ENCODE measurements around the gene FRYL.

Gene FRYL

GRCh38 chr4:48635310-48635709 lies 144.8 kb downstream of the FRYL start:
- Histone ChIP-seq H3K4me1 (ENCODE audit: control insufficient read depth in 2 of 2, insufficient read depth in 2 of 2, low read length in 2 of 2) (peaks cover 0 to 6% of the 10 kb centered on the region in 2 donors), H3K27ac (ENCODE audit: low read depth in 2 of 2, low read length in 2 of 2) (no peak overlapping the region), H3K36me3 (ENCODE audit: control insufficient read depth in 2 of 2, insufficient read depth in 2 of 2, low read length in 2 of 2) (peaks cover 14 to 22% of the 10 kb centered on the region in 2 donors), H3K9ac (ENCODE audit: low read depth in 1 of 2, low read length in 2 of 2) (no peak overlapping the region), H3K4me3 (ENCODE audit: low read length in 2 of 2) (no peak overlapping the region), H3K9me3 (ENCODE audit: control insufficient read depth in 2 of 2, low read length in 2 of 2) (no peaks in the 10 kb centered on the region), H3K27me3 (ENCODE audit: control insufficient read depth in 2 of 2, insufficient read depth in 2 of 2, low read length in 2 of 2) (no peaks in the 10 kb centered on the region)

DNA sequence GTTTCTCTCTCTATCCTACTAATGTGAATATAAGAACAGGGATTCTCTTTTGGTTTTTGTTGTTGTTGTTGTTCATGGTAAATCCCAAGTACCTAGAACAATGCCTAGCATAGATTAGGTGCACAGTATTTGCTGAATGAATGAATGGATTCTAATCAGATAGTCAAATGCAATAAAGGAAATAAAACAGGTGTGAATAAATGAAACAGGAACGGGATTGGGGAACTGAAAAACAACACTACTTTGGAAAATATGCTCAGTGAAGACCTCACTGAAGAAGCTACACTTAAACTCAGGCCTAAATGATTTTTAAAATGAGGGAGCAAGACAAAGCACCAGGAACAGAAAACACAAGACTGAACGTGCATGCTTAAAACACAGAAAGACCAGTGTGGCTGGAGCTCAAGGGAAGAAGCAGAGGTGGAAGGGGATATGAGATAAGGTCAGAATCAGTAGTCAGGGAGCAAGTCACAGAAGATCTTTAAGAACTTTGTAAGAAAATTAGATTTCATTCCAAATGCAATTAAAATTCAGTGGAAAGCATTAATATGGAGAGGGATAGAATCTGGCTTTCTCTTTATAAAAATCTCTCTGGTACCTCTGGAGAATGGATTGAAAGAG lies 145.3 kb downstream of the FRYL start:
- H3K27ac ChIP-seq (ENCODE audit: low read depth in 2 of 2, low read length in 2 of 2): no peak overlapping the region
- no peak overlapping the region for H3K4me3 ChIP-seq (ENCODE audit: low read length in 2 of 2)

DNA sequence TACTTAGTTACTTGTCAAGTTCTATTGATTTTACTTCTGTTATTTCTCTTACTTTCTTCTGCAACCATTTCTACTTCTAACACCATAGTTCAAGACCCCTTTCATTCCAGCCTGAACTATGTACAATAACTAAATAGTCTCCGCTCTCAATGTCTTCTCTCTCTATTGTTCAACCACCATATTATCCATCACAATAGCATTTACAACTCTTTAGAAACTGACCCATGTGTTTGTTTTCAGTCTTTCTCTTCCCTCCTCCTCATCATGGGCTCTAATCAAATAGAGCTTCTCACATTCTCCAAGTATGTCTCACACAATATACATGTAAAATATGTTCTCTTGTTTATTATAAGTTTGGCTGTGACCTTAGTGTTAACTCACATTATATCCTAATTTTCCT lies 146.4 kb downstream of the FRYL start:
- Histone ChIP-seq H3K4me1 (ENCODE audit: control insufficient read depth in 2 of 2, insufficient read depth in 2 of 2, low read length in 2 of 2) (no peaks in the 10 kb centered on the region), H3K9me3 (ENCODE audit: control insufficient read depth in 2 of 2, low read length in 2 of 2) (no peaks in the 10 kb centered on the region), H3K27ac (ENCODE audit: low read depth in 2 of 2, low read length in 2 of 2) (no peak overlapping the region), H3K36me3 (ENCODE audit: control insufficient read depth in 2 of 2, insufficient read depth in 2 of 2, low read length in 2 of 2) (peaks cover 18 to 30% of the 10 kb centered on the region in 2 donors), H3K4me3 (ENCODE audit: low read length in 2 of 2) (no peak overlapping the region), H3K27me3 (ENCODE audit: control insufficient read depth in 2 of 2, insufficient read depth in 2 of 2, low read length in 2 of 2) (no peaks in the 10 kb centered on the region), H3K9ac (ENCODE audit: low read depth in 1 of 2, low read length in 2 of 2) (no peak overlapping the region)

More for the DNA sequence above, 145.3 kb downstream of the FRYL start:
- Histone ChIP-seq H3K9me3 (ENCODE audit: control insufficient read depth in 2 of 2, low read length in 2 of 2) (no peaks in the 10 kb centered on the region), H3K36me3 (ENCODE audit: control insufficient read depth in 2 of 2, insufficient read depth in 2 of 2, low read length in 2 of 2) (peaks cover 14 to 24% of the 10 kb centered on the region in 2 donors), H3K4me1 (ENCODE audit: control insufficient read depth in 2 of 2, insufficient read depth in 2 of 2, low read length in 2 of 2) (peaks cover 0 to 1% of the 10 kb centered on the region in 2 donors), H3K9ac (ENCODE audit: low read depth in 1 of 2, low read length in 2 of 2) (no peak overlapping the region), H3K27me3 (ENCODE audit: control insufficient read depth in 2 of 2, insufficient read depth in 2 of 2, low read length in 2 of 2) (no peaks in the 10 kb centered on the region)

DNA sequence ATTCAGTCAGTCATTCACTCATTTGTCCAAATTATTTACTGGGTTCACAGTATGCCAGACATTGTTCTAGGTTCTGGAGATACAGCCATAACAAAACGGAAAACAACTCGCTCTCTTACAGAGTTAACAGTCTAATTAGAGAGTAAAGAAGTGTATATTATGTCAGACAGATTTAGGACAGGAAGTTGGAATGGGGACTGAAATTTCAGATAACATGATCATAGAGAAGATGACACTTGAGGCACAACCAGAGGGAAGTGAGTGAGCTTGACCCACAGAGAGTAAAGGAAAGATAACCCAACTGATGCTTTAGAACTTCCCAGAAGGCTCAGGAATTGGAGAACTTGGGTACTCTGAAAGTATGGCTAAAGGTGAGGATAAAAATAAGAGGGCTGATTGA lies 150.6 kb downstream of the FRYL start:
- no peaks in the 10 kb centered on the region for H3K27me3 ChIP-seq (ENCODE audit: control insufficient read depth in 2 of 2, insufficient read depth in 2 of 2, low read length in 2 of 2)
- no peak overlapping the region for H3K9ac ChIP-seq (ENCODE audit: low read depth in 1 of 2, low read length in 2 of 2)
- peaks cover 25 to 37% of the 10 kb centered on the region in 2 donors for H3K36me3 ChIP-seq (ENCODE audit: control insufficient read depth in 2 of 2, insufficient read depth in 2 of 2, low read length in 2 of 2)
- no peak overlapping the region for H3K4me3 ChIP-seq (ENCODE audit: low read length in 2 of 2)
- no peaks in the 10 kb centered on the region for H3K4me1 ChIP-seq (ENCODE audit: control insufficient read depth in 2 of 2, insufficient read depth in 2 of 2, low read length in 2 of 2)
- no peak overlapping the region for H3K27ac ChIP-seq (ENCODE audit: low read depth in 2 of 2, low read length in 2 of 2)
- H3K9me3 ChIP-seq (ENCODE audit: control insufficient read depth in 2 of 2, low read length in 2 of 2): no peaks in the 10 kb centered on the region

- peaks cover 41 to 47% of the 10 kb centered on the region in 2 donors for H3K36me3 ChIP-seq (ENCODE audit: control insufficient read depth in 2 of 2, insufficient read depth in 2 of 2, low read length in 2 of 2)
- H3K4me1 ChIP-seq (ENCODE audit: control insufficient read depth in 2 of 2, insufficient read depth in 2 of 2, low read length in 2 of 2): peaks cover 4 to 22% of the 10 kb centered on the region in 2 donors
- H3K27ac ChIP-seq (ENCODE audit: low read depth in 2 of 2, low read length in 2 of 2): no peak overlapping the region
- H3K9ac ChIP-seq (ENCODE audit: low read depth in 1 of 2, low read length in 2 of 2): no peak overlapping the region
- no peaks in the 10 kb centered on the region for H3K27me3 ChIP-seq (ENCODE audit: control insufficient read depth in 2 of 2, insufficient read depth in 2 of 2, low read length in 2 of 2)
- no peak overlapping the region for H3K4me3 ChIP-seq (ENCODE audit: low read length in 2 of 2)
- no peaks in the 10 kb centered on the region for H3K9me3 ChIP-seq (ENCODE audit: control insufficient read depth in 2 of 2, low read length in 2 of 2)
Measured at GRCh38 chr4:48623182-48623780, 156.8 kb downstream of the FRYL start.

DNA sequence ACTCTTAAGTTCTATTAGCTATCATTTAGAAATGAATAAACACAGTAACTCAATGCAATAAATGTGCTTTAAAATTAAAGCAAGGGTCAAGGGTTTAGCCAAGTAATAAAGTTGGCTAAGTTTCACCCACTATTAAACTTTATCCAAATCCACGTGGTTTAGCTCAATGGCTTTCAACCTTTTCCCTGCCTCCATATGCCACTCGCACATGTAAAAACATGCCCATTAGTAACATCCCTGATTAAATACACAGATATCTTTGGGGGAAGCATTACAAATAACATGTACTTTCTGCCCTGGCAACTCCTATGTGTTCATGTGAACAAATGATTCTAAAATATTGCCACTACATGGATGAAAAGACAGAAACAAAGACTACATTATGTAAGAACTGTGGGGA lies 159.2 kb downstream of the FRYL start:
- Histone ChIP-seq H3K4me1 (ENCODE audit: control insufficient read depth in 2 of 2, insufficient read depth in 2 of 2, low read length in 2 of 2) (peaks cover 4 to 25% of the 10 kb centered on the region in 2 donors), H3K36me3 (ENCODE audit: control insufficient read depth in 2 of 2, insufficient read depth in 2 of 2, low read length in 2 of 2) (peaks cover 56 to 60% of the 10 kb centered on the region in 2 donors), H3K27ac (ENCODE audit: low read depth in 2 of 2, low read length in 2 of 2) (no peak overlapping the region), H3K27me3 (ENCODE audit: control insufficient read depth in 2 of 2, insufficient read depth in 2 of 2, low read length in 2 of 2) (no peaks in the 10 kb centered on the region), H3K4me3 (ENCODE audit: low read length in 2 of 2) (no peak overlapping the region), H3K9me3 (ENCODE audit: control insufficient read depth in 2 of 2, low read length in 2 of 2) (no peaks in the 10 kb centered on the region), H3K9ac (ENCODE audit: low read depth in 1 of 2, low read length in 2 of 2) (no peak overlapping the region)

DNA sequence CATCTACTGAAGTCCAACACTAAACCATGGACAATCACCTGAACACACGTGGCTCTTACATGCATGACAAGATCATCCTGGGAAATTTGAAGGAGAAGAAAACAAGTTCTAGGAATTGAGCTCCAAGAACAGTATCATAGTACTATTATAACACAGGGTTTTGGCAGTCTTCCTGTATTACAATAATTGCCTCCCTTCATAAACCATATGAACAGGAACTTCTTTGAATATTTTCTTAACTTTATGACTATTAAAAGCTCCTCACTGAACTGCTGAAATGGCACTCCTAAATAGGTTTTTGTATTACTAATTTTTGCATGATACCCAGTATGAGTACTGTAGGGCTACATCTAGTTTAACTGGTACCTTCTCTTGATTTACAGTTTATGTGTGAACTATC lies 160.0 kb downstream of the FRYL start:
- Histone ChIP-seq H3K27ac (ENCODE audit: low read depth in 2 of 2, low read length in 2 of 2) (no peak overlapping the region), H3K27me3 (ENCODE audit: control insufficient read depth in 2 of 2, insufficient read depth in 2 of 2, low read length in 2 of 2) (no peaks in the 10 kb centered on the region), H3K36me3 (ENCODE audit: control insufficient read depth in 2 of 2, insufficient read depth in 2 of 2, low read length in 2 of 2) (peaks cover 54 to 64% of the 10 kb centered on the region in 2 donors), H3K4me1 (ENCODE audit: control insufficient read depth in 2 of 2, insufficient read depth in 2 of 2, low read length in 2 of 2) (peaks cover 4 to 25% of the 10 kb centered on the region in 2 donors), H3K9me3 (ENCODE audit: control insufficient read depth in 2 of 2, low read length in 2 of 2) (no peaks in the 10 kb centered on the region), H3K9ac (ENCODE audit: low read depth in 1 of 2, low read length in 2 of 2) (no peak overlapping the region), H3K4me3 (ENCODE audit: low read length in 2 of 2) (no peak overlapping the region)

DNA sequence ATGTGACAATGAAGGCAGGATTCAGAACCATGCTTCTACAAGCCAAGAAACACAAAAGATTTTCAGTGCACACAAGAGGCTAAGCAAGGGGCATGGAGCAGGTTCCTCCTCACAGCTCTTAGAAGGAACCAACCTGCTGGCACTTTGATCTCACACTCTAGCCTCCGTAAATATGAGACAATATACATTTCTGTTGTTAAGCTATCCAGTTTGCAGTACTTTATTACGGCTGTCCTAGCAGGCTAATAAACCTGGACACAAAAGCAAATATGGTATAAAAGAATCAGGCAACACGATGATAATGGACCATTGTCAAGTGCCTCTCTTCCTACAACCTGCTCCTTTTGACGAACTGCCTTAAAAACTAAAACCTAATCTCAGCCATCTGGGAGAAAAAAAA lies 175.6 kb downstream of the FRYL start:
- H3K4me1 ChIP-seq (ENCODE audit: control insufficient read depth in 2 of 2, insufficient read depth in 2 of 2, low read length in 2 of 2): peaks cover 15 to 40% of the 10 kb centered on the region in 2 donors
- H3K36me3 ChIP-seq (ENCODE audit: control insufficient read depth in 2 of 2, insufficient read depth in 2 of 2, low read length in 2 of 2): peaks cover 13 to 18% of the 10 kb centered on the region in 2 donors

GRCh38 chr4:48604041-48604440 lies 176.0 kb downstream of the FRYL start:
- Histone ChIP-seq H3K9ac (ENCODE audit: low read depth in 1 of 2, low read length in 2 of 2) (peak overlapping the region in 1 of 2 donors; percentile 14), H3K27me3 (ENCODE audit: control insufficient read depth in 2 of 2, insufficient read depth in 2 of 2, low read length in 2 of 2) (no peaks in the 10 kb centered on the region), H3K9me3 (ENCODE audit: control insufficient read depth in 2 of 2, low read length in 2 of 2) (no peaks in the 10 kb centered on the region), H3K4me1 (ENCODE audit: control insufficient read depth in 2 of 2, insufficient read depth in 2 of 2, low read length in 2 of 2) (peaks cover 15 to 40% of the 10 kb centered on the region in 2 donors), H3K27ac (ENCODE audit: low read depth in 2 of 2, low read length in 2 of 2) (peak overlapping the region; percentile 72 to 80), H3K4me3 (ENCODE audit: low read length in 2 of 2) (peak overlapping the region; percentile 37 to 38), H3K36me3 (ENCODE audit: control insufficient read depth in 2 of 2, insufficient read depth in 2 of 2, low read length in 2 of 2) (peaks cover 14 to 15% of the 10 kb centered on the region in 2 donors)

More for the DNA sequence above, 175.6 kb downstream of the FRYL start:
- Histone ChIP-seq H3K4me3 (ENCODE audit: low read length in 2 of 2) (peak overlapping the region in 1 of 2 donors; percentile 37), H3K27ac (ENCODE audit: low read depth in 2 of 2, low read length in 2 of 2) (peak overlapping the region; percentile 72 to 80), H3K27me3 (ENCODE audit: control insufficient read depth in 2 of 2, insufficient read depth in 2 of 2, low read length in 2 of 2) (no peaks in the 10 kb centered on the region), H3K9me3 (ENCODE audit: control insufficient read depth in 2 of 2, low read length in 2 of 2) (no peaks in the 10 kb centered on the region), H3K9ac (ENCODE audit: low read depth in 1 of 2, low read length in 2 of 2) (peak overlapping the region in 1 of 2 donors; percentile 14)

GRCh38 chr4:48603366-48604003 lies 176.6 kb downstream of the FRYL start:
- H3K9ac ChIP-seq (ENCODE audit: low read depth in 1 of 2, low read length in 2 of 2): peak overlapping the region in 1 of 2 donors; percentile 31
- no peaks in the 10 kb centered on the region for H3K27me3 ChIP-seq (ENCODE audit: control insufficient read depth in 2 of 2, insufficient read depth in 2 of 2, low read length in 2 of 2)
- peaks cover 15 to 40% of the 10 kb centered on the region in 2 donors for H3K4me1 ChIP-seq (ENCODE audit: control insufficient read depth in 2 of 2, insufficient read depth in 2 of 2, low read length in 2 of 2)
- H3K36me3 ChIP-seq (ENCODE audit: control insufficient read depth in 2 of 2, insufficient read depth in 2 of 2, low read length in 2 of 2): peaks cover 15 to 18% of the 10 kb centered on the region in 2 donors
- peak overlapping the region; percentile 5 to 38 for H3K4me3 ChIP-seq (ENCODE audit: low read length in 2 of 2)
- H3K27ac ChIP-seq (ENCODE audit: low read depth in 2 of 2, low read length in 2 of 2): peak overlapping the region; percentile 72 to 80
- no peaks in the 10 kb centered on the region for H3K9me3 ChIP-seq (ENCODE audit: control insufficient read depth in 2 of 2, low read length in 2 of 2)

Data from mucosa of rectum (tissue), 2 donors.